GM21528 (cell line): ENCODE data around the gene FAM222A.

ENCODE experiments used
- ATAC-seq: cut with Tn5 transposase; IDR thresholded peaks from one replicate; pipeline ENCODE4 v1.9.1; 2021; ENCODE audit warnings: mild to moderate bottlenecking, moderate library complexity; ENCODE audit not compliant: unreplicated experiment, low FRiP score

The FAM222A gene

GRCh38 chr12:109710205-109710746 is 3.3 kb upstream of the FAM222A start:
- no peak for ATAC-seq

DNA sequence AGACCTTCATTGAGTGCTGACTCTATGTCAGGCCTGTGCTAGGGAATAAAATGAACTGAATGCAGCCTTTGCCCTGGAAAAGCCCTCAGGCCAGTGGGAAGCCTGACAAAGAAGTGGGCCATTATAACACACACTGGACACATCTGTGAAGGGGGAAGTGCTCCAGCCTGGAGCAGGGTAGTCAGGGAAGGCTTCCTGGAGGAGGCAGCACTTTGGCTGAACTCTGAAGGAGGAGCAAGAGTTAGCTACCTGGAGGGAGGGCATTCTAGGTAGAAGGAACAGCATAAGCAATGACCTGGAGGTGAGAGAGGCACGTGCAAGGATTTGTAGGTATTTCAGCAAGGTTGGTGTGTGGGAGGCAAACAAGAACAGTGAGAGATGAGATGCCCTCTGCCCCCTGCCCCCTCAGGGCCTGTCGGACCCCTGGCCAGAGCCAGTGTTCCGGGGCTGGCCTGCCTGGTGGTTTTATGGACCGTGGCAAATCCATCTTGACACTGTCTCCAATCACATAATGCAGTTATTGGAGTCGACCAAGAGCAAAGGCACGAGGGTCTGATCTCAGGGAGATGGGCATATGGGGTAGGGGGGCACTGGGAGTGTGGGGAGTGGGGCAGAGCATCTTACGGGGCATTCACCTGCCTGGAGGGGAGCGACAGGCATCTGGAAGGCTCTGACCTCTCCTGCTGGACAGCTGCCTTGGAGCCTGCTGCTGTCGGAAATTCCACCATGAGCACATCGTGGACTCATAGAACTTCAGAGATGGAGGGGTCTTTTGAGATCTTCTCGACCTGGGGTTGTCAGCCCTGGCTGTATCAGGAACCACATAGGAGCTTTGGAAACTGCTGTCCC is 2.7 kb upstream of the FAM222A start:
- ATAC-seq = no peak

- no peak for ATAC-seq
Measured at GRCh38 chr12:109711596-109712461, 1.8 kb upstream of the FAM222A start.

DNA sequence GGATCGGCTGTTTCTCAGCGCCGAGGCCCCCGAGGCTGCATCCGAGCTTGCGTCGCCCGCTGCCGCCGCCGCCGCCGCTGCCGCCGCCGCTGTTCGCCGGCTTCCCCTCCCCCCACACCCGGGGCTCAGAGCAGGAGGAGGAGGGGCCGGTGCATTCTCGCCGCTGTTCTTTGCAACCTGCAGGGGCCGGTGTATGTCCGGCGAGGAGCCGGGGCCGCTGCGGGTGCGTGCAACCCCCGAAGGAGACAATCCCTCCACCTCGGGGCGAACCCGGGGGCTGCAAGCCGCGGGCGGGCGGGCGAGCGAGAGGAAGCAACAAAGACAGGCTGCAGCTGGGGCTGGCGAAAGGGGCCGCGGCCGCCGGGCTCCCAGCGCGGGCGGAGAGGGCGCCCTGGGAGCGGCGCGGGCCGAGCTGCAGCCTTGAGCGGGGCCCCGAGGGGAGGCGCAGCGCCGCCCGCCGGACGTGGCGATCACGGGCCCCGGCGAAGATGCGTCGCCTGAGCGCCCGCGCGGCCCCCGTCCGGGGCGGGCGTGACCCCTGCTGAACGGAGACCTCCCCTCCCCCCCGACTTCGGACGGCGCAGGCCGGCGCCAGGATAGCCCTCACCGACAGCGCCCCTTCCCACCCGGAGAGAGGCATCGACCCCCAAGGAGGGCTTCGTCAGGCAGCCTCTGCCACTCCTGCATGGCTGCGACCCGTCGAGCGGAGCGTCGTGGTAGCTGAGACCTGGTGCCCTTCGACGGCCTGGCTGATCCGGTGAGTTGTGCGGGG is 702 bp downstream of the FAM222A start:
- peak; percentile 28 for ATAC-seq

- ATAC-seq = no peak
Measured at GRCh38 chr12:109714913-109715244, 1.3 kb downstream of the FAM222A start.

- ATAC-seq = no peak
Measured at GRCh38 chr12:109715310-109716091, 1.9 kb downstream of the FAM222A start.

- no peak for ATAC-seq
Measured at GRCh38 chr12:109716092-109716479, 2.5 kb downstream of the FAM222A start.

- ATAC-seq = no peak
Measured at GRCh38 chr12:109716512-109717389, 3.1 kb downstream of the FAM222A start.

DNA sequence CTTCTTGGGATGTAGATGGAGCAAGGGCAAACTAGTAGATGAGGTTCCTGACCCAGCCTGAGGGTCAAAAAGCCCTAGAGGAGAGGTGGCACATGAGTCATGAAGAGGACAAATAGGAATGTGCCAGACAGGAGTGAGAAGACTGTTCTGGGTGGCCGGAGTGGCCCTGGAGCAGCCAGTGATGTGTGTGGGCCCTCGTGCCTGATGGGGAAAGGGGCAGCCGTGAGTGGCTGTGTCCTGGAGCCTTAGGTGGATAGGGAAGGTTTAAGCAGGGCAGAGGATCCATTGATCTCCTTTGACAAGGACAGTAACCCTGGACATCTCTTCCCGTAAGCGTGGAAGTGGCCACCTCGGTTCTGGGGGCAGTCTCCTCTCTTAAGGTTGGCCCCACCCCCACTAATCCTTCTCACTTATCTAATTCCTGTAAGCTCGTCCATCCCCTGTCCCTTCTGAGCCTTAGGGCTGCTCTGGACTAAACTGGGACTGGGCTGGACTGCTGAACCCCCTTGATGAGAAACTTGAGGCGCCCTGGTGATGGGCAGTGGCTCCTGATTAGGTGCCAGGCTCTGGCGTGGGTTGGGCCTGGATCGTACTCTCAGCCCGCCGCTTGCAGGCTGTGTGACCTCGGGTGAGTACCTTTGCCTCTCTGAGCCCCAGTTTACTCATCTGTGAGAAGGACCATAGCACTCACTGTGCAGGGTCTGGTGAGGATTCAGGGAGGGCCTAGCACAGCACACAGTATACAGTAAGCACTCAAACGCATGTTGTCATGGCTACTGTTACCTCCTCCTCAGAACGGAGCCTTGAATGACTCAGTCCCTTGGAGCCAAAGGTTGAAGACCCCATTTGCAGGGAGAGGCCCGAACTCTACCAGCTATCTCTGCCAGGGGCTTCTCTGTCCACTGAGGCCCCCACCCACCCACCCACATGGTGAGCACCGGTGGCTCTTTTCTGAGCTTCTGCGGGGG is 4.0 kb downstream of the FAM222A start:
- no peak for ATAC-seq

- no peak for ATAC-seq
Measured at GRCh38 chr12:109718390-109718789, 4.8 kb downstream of the FAM222A start.

- no peak for ATAC-seq
Measured at GRCh38 chr12:109719123-109720022, 5.7 kb downstream of the FAM222A start.

- ATAC-seq = no peak
Measured at GRCh38 chr12:109720152-109720856, 6.7 kb downstream of the FAM222A start.

DNA sequence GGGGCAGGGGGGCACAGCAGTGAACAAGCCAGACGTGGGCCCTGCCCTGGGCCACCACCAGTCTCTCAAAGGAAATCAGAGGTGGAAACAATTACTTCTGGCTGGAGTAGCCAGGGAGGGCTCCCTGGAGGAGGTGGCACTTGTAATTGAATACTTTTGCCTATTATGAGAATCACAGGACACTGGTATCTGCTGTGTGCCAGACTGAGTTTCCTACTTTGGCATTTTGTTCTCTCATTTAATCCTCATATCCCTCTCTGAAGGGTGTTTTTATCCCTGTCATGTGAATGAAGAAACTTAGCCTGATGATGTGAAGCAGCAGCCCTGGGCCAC is 7.2 kb downstream of the FAM222A start:
- ATAC-seq = no peak

DNA sequence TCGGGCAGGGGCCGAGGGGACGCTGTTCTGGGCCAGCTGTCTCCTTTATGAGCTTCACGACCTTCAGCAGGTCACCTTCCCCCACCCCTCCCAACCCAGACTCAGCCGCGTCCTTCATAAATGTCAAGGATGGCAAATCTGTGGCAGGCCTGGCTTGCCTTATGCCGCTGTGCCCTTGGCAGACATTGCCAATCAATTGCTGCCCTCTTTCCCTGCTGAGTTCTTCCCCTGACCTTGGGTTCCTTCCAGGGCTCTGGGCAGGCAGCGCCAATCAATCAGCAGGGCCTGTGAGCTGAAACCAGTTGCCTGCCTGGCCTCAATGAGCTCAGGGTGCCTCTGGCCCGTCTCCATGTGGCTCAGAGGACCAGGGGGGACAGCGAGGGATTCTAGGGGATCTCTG is 7.7 kb downstream of the FAM222A start:
- no peak for ATAC-seq

- no peak for ATAC-seq
Measured at GRCh38 chr12:109722022-109722720, 8.5 kb downstream of the FAM222A start.

DNA sequence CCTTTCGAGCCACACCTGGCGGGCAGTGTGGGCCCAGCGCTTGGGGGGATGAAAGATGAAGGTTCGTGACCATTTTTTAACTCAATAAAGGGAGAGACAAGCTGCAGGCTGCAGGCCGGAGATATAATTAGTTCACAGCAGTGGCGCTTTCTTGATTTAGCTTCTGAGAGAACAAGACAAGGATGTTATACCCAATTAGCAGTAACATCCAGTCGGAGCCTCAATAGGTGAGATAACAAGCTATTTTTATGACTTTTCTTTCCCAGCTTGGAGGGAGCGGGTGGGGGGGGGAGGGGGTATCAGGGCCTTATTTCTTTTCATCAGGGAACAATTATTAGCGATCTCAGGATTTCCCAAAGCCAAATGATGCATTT is 9.1 kb downstream of the FAM222A start:
- no peak for ATAC-seq
